ENCODE data around the gene MYO3B.
"Not testable (repeated sequence)": the region's sequence is repeated elsewhere in the genome, so short reads cannot be mapped to it uniquely, and the experiment has no call there.

Gene MYO3B

DNA sequence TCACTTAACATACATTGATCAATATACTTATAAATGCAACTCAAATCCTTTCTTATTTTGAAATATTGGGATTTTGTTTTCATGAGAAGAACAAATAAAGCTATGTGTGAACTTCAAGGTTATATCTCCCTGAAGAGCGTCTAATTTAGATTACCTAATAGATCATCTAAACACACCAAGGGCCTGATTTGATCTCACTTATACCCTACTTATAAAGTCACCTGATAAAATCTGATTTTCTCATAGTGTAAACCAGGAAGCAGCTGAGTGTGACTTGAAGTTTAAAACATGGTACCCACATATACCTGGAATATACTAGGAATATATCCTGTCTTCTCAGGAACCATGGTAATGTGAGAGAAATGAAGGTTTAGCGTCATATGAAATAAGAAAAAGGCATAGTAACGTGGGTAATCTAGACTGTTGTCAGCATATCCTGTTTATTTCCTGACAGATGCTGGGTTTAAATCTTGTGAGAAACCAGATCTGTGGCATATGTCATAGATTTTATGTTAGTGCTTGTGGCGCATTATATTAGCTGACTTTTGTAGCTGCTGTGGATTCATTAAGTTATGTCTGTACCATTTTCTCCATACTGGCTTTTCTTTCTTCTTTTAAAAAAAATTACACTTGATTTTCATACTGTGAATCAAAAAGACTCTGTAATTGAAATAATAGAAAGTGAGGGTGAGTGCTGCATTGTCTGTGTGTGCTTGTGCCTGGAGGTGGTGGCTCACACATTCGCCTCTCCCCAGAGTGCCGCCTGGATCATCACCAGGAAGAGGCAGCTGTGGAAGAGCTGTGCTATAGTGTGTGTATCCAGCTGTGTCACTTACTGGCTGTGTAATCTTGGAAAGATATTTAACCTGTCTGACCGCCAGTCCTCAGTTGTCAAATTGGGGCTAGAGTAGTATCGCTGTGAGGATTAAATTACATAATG lies 164.0 kb downstream of the MYO3B start:
- DNase-seq: no peak

DNA sequence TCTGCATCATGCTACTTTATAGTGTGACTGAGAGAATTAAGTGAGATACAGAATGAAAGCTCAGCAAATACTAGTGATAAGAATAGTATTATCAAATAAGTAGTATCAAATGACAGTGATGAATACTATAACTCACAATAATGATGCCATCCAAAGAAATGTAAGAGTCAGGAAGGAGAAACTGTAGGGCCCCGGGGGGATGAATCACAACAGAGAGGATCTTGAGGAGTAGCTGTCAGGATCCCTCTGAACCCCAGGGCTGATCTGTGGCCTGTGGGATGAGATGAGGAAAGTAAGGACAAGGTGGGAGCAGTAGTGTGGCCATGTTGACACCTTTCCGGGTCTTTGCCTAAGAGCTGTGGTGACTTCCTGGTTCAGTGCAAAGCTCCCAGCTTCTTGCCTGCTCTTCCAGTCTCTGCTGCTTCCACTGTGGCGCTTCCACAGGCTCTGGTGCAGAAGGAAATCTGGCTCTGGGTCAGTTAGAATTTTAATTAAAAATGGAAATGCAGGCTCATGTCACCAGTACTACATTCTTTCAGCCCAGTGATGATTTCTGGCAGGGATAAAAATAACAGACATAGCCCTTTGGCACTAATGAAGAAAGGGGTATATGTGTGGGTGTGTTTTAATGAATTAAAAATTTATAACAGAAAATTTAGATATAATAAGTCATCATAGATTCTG lies 166.9 kb downstream of the MYO3B start:
- DNase-seq: no peak

DNA sequence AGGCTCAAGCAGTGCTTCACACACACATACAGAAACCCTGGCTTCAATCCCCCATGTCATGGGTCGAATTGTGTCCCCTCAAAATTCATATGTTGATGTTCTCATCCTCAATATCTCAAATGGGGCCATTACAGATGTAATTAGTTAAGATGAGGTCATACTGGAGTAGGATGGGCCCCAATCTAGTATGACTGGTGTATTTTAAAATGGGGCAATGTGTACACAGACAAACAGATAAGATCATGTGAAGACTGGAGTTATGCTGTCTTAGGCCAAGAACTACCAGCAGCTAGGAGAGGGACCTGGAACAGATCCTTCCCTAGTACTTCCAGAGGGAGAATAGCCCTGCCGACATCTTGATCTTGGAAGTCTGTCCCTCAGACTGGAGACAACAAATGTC lies 167.7 kb downstream of the MYO3B start:
- no peak for DNase-seq

DNA sequence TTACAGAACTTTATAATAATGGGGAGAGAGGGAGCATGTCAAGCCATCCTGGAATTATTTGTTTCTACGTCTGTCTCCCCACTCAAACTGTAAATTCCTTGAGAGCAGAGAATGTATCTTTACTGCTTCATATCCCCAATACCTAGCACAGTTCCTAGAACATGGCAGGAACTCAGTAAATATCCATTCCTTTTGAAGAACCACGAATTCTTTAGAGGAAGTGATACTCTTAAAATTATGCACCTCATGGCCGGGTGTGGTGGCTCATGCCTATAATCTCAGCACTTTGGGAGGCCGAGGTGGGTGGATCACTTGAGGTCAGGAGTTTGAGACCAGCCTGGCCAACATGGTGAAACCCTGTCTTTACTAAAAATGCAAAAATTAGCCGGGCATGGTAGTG lies 171.3 kb downstream of the MYO3B start:
- not testable (repeated sequence) for DNase-seq

DNA sequence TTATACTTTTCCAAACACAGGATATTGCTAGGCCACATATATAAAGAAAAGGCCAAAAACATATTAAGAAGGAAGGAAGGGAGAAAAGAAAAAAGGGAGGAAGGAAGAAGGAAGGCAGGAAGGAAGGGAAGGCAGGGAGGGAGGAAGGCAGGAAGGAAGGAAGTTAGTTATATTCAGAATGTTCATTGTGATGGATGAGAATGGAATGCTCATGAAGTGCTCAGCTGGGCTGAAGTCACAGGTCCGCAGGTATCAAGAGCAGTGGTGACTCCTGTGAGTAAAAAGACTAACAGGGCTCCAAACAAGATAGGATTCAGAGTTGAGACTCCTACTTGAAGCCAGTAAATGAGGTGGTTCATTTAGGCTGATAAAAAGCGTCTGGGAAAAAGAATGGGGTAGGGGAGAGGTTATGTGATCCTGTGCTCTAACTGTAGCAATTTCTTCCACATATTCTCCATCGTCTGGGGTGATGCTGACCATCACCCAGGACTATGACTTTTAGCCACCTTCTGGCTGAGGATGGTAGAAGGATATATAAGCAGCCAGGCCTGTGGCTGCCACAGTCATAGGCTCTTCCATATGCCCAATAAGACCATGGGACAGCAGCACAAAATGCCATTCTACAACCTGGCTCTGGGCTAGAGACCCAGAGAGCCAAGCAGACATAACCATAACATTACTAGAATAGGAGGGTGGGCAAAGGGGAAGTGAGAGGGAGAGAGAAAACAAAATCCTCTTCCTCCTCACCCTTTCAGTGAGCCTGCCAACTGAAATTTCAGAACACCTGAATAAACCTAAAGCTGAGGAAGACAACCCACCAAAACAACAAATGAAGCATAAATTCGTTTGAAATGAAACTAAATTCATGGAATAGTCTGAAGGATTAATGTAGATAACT lies 173.2 kb downstream of the MYO3B start:
- DNase-seq: no peak

DNA sequence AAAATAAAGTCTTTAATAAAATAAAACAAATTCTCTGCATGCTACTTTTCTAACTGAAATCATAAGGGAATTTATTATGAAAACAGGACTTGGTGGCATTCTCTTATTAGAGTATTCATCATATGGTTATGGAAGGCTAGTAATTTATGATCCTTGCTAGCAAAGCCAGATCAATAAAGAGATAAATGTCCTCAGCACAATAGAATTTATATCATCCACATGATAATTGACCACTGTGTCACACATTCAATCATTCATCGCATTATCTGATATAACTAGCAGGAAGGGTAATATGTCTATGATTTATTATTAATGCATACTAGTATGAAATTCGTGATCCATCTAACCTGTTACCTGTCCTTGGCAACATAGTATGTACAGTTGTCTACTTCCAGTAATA lies 175.8 kb downstream of the MYO3B start:
- no peak for DNase-seq

DNA sequence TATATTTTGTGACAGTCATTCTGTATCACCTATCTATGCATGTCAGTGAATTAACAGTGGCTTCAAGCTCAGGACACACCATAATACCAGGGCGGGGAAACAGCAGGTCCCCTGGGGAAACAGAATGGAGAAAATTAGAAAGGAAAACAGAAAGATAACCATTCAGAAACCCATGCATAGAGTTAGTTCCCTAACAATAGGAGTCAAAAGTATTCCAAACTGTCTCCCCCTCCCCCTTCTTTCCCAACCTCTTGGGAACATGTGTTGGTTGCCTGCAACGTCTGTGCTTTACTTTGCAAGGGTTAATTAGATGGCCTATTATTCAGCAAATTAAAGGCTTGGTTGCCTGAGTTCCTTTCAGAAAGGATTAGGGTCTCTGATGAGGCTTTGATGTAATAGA lies 176.4 kb downstream of the MYO3B start:
- no peak for DNase-seq

DNA sequence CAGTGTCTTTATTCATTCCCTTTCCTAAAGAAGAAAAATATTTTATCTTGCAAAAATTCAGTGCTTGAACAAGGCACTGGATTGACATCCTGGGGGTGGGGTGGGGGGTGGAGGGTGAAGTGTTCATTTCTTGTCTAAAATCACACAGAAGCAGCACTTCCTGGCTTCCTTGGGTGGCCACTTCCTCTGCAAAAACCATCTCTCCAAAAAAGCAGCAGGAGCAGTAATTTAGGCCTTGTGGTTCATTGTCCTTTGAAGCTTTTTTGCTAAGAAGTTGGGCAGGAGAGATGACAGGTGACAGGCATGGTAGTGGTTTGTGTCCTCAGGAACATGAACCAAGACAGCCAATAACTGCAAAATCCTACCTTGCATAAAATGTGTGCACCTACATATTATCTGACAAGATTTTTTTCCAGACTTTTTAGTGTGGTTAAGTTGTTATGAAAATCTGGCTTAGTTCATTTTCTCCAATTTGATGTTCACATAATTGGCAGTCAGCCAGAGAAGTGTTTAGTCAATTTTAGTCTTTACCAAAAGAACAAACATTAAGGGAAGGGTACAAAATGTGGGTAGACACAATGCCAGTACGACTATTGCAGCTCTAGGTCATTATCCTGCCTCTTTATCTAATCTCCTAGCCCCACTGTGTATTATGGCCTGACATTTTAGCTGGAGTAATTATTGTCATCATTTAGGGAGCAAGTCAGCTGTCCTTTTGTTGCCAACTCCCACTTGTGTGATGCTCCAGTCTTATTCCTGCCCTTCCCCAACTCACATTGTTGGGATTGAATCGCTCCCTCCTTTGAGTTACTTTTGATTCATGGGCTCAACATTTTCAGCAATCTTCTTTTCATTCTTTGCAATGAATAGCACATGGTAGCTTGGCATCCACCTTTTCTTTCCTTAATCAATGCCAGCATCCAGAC lies 177.2 kb downstream of the MYO3B start:
- DNase-seq: no peak

DNA sequence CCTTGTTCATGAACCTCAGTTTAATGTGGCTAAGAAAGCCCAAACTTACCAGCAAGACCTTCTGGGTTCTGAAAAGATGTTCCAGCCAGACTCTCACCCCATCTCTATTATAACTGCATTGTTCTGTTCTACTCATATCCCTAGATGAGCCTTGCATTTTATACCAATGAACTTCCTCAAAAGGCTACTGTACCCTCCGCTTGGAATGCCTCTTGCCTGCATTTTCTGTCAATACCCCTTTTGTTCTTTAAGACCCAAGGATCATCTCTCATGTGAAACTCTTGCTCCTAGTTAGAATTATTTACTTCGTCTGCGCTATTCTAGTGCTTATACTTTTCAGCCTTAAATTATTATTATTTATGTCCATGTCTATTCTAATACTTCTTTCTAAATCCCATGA lies 181.5 kb downstream of the MYO3B start:
- DNase-seq: no peak

DNA sequence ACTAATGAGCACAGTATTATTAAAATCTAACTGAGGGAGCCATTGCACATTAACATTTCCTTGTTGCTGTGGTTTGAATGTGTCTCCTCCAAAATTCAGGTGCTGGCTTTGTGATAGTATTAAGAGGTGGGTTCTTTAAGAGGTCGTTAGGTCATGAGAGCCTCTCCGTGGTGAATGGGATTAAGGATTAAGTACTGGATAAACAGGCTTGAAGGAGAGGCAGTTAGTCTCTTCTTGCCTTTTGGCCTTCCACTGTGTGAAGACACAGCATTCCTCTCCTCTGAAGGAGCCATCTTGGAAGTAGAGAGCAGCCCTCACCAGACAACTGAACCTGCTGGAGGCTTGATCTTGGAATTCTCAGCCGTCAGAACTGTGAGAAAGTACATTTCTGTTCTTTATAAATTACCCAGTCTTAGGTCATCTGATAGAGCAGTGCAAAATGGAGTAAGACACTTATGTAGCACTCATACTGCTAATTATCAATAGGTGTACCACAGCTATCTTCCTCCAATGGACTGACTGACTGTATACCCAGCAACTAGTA lies 182.7 kb downstream of the MYO3B start:
- no peak for DNase-seq

DNA sequence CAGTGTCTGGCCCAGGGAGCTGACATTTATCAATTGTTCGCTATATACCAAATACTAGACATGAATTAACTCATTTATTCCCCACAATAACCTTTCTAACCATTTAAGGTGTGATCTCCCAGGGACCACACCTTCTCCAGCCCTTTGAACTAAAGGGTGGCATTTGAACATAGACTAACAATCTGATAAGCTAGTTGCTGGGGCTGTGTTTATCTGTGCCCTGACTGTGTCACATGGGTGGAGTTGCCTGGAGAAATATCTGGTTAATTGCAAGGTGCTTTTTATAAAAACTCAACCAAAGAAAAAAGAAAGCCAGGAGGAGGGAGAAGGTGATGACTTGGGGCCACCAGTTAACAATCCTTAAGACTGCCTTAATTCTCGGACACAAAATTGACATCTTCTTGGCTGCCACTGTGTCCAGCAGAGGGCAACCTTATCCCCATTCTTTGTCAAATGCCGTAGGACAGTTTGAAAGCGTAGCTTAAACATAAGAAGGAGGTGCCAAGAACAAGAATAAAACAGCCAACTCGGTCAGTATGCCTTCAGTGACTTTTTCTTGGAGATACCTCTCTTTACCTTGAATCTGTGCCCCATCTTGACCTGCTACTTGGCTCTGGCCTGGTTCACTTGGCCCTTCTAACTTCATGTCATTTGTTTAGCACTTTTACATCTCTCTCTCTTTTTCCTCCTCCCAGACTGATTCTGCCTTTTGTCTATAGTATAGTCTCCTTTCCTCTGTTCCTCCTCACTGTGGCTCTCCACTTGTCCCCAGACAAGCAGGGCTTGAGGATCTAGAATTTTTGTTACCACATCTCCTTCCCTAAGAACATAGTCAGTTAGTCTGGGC lies 183.4 kb downstream of the MYO3B start:
- DNase-seq: peak in 1 of 2 experiments; percentile 13

DNA sequence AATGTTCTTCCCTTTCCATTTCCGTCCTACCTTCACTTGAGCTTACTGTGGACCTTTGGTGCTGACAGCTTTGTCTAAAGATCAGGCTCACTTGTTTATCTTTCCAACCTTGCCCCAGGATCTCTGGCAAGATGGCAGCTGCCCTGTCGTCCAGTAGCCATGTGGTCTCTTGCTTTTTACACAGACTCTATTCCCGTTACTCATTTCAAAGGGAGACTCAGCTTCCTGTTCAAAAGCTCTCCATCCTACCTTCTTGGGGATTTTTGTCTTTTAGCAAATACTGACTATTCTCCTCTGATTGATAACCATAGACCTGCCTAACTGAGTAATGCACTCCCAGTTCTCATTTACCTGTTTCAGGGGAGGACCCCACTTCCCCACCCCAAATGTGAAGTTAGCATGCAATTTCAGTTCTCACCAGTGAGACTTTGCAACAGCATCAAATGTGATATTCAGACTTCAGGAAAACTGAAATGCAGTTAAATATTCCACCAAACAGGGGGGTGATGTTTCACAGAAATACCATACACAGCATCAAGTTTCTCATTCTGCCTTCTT lies 184.4 kb downstream of the MYO3B start:
- no peak for DNase-seq

DNA sequence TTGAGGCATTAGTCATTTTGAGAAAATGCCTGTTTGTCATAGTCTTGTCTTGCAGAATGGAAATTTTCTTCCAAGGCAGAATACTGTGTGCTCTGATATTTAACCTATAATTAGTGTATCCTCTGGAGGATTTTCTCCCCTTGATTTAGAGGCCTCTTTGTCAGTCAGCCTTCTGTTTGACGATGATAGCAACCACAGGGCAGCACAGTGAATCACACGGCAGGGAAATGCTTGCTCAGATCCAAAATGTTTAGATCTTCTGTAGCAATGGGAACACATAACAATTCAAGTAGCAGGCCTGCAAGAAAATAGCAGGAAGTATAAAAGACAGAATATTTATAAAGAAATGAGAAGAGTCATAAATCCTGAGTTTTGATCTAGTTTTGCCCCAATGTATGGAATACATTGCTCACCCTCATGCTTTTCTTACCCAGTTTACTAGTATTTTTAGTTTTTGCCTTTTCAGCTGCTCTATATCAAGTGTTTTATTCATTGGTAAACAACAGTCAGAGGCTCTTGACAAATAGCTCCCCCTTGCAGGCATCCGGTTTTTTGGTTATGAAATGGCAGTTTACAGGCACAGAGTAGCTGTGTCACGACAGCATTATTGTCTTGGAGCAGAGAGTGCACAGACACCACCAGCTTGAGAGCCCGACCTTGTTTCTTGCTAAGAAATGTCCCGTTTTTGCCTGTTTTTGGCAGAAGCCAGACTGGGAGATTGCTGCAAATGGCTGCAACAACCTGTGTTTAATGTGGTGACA lies 185.1 kb downstream of the MYO3B start:
- DNase-seq: no peak

DNA sequence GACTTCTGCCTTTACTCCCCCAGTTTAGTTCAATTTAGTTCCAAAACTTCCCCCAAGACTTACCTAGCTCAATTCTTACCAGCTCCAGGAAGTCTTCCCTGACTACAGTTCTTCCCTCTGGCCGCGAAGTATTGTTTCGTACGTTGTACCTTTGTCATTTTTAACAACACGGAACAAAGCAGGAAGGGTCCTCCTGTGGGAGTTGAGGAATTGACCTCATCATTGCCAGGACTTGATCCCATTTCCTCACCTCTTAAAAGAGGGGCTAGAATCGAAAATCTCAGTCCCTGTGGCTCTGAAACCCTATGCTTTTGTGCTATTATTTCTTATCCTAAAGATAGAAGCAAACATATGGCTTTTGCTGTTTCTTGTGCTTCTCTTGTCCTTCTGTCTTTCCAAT lies 187.1 kb downstream of the MYO3B start:
- no peak for DNase-seq

DNA sequence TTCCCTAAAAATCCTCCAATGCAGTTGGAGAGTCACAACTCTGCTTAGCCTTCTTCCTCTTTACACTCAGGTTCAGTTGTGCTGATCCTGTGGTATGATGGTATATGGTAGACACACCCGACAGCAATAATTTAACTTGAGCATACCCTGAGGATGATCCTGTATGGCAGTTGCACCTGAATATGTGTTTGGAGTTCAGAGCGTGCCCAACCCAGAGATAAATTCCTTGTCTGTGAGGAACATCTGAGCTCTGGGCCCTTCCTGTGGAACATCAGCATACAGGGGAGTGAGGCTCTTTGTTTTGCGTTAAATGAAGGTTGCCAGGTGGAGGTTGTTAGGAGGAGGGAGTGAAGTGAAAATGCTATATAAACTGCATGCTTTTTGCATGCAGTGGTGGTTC lies 187.7 kb downstream of the MYO3B start:
- no peak for DNase-seq

DNA sequence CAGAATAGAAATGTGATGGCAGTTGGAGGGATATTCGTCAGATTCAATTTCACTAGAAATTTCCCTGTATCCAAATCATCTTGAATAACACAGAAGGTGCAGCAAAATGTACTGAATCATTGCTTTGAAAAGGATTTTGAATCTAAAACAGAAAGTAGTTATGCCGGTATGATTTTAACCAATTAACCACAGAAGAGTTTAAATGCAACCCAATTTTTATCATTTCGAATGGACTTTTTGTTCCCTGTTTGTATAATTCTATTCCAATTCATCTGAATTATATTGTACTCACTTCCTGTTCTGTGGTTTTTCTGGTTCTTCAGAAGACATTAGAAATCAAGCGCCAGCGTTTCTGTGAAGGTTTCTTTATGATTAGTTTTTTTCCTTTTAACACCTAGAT lies 190.4 kb downstream of the MYO3B start:
- no peak for DNase-seq

DNA sequence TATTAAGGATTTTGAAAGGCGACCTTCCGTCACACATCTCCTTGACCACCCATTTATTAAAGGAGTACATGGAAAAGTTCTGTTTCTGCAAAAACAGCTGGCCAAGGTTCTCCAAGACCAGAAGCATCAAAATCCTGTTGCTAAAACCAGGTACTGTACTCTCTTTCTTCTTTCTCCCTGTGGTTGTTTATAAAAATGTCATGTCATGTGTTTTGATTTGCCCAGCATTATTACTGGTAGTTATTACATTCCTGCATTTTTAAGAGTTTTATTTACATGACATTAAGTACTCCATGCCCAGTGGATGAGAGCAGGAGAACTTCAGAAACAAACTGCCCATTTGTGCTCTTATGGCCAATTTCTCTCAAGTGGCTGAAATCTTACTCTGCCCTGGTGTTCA lies 191.3 kb downstream of the MYO3B start:
- DNase-seq: no peak

DNA sequence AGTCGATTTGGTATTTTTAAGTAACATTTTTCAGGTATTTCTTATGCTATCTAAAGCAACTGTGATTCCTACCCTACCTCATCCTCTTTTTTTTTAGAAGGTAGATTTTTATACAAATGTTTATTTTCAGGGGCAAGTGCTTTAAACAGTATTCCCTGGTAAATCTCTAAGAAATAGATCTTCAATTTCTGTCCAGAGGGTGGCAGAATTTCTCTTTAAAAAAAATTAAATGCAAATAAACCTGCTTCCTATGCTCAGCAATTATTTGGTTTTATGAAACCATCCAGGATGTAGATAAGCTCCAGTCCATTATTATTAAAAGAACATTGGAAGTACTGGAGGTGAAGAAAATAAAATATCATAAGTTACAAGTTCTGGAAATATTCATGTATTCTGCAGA lies 191.9 kb downstream of the MYO3B start:
- no peak for DNase-seq

DNA sequence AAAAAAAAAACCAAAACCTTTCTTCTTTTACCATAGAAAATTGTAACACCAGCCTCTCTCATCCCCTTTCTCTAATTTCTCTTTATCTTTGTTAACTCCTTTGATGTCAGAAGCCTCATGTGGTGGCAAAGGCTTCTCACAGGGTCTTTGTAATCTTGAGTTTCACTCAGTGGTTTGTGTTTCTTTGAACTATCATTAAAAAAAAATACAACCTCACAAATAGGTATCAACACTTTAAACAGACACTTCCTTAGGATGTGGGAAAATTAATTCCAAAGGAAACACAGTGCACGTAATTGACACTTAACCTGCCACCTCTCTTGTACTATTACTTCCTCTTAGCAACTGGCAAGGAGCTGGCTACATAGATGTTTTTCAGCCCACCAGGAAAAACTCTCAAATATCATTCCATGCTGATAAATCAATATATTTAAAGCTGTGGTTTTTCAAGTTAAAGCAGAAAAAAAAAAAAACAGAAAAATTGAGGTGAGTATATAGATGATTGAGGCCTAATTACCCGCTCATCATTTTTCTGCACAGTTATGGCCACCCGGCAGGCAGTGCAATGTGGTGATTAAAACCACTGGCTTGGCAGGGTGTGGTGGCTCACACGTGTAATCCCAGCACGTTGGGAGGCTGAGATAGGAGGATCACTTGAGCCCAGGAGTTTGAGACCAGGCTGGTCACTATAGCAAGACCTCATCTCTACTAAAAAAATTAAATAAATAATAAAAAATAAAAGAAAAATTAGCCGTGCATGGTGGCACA lies 193.5 kb downstream of the MYO3B start:
- no peak for DNase-seq

Data from NCI-H187 (cell line).